ENCODE data around the gene BRIP1.

The BRIP1 gene

DNA sequence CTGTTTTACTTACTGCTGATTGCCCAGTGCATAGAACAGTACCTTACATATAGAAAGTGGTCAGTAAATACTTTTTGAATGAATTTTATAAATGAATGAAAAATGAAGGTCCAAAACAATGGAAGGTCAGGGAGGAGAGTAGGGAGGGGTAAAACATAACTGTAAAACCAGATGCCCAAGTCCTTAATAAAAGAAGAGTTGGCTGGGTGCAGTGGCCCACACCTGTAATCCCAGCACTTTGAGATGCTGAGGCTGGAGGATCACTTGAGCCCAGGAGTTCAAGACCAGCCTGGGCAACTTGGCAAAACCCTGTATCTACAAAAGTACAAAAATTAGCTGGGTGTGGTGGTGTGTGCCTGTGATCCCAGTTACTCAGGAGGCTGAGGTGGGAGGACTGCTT is 108.2 kb downstream of the BRIP1 start:
- H3K4me3 ChIP-seq (ENCODE audit: low read length) = no peak overlapping the region
- H2AFZ ChIP-seq (ENCODE audit: low read depth, low read length) = no peak overlapping the region
- no peaks in the 10 kb centered on the region for H3K27me3 ChIP-seq (ENCODE audit: insufficient read depth, low read length)
- H3K36me3 ChIP-seq (ENCODE audit: insufficient read depth, low read length) = peaks cover 9% of the 10 kb centered on the region
- no peaks in the 10 kb centered on the region for H3K4me1 ChIP-seq (ENCODE audit: insufficient read depth, low read length)
- H3K9me3 ChIP-seq (ENCODE audit: low read length) = peaks cover under 1% of the 10 kb centered on the region

DNA sequence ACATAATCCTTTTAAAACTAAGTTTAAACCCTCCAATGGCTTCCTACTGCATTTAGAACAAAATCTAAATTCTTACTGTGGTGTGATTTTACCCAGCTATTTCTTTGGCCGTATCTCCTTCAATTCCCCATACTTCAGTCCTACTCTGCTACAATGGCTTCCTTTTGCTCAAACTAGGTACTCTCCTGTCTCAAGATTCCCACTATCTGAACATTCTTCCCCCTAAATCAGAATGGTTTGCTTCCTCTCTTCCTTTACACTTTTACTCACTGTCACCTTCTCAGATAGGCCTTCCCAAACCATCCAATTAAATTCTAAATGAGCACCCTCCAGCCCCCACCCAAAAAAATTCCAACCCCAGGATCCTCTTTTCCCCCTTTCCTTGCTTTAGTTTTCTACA is 109.2 kb downstream of the BRIP1 start:
- peaks cover 2% of the 10 kb centered on the region for H3K9me3 ChIP-seq (ENCODE audit: low read length)
- no peak overlapping the region for H3K4me3 ChIP-seq (ENCODE audit: low read length)
- no peaks in the 10 kb centered on the region for H3K27me3 ChIP-seq (ENCODE audit: insufficient read depth, low read length)
- H3K36me3 ChIP-seq (ENCODE audit: insufficient read depth, low read length) = peaks cover 9% of the 10 kb centered on the region
- no peaks in the 10 kb centered on the region for H3K4me1 ChIP-seq (ENCODE audit: insufficient read depth, low read length)
- no peak overlapping the region for H2AFZ ChIP-seq (ENCODE audit: low read depth, low read length)

DNA sequence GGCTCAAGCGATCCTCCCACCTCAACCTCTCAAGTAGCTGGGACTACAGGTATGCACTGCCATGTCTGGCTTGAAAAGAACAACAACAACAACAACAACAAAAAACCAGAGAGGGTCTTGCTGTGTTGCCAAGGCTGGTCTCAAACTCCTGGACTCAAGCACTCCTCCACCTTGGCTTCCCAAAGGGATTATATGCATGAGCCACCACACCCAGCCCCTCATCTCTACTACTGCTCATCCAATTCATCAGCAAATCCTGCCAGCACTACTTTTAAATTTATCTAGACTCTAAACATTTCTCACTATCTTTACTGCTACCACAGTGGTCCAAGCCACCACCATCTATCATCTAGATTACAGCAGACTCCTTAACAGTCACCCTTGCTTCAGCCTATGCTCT is 109.6 kb downstream of the BRIP1 start:
- H3K4me3 ChIP-seq (ENCODE audit: low read length) = no peak overlapping the region
- no peaks in the 10 kb centered on the region for H3K4me1 ChIP-seq (ENCODE audit: insufficient read depth, low read length)
- H3K36me3 ChIP-seq (ENCODE audit: insufficient read depth, low read length) = peaks cover 9% of the 10 kb centered on the region
- H2AFZ ChIP-seq (ENCODE audit: low read depth, low read length) = no peak overlapping the region
- H3K9me3 ChIP-seq (ENCODE audit: low read length) = peaks cover 2% of the 10 kb centered on the region
- no peaks in the 10 kb centered on the region for H3K27me3 ChIP-seq (ENCODE audit: insufficient read depth, low read length)

DNA sequence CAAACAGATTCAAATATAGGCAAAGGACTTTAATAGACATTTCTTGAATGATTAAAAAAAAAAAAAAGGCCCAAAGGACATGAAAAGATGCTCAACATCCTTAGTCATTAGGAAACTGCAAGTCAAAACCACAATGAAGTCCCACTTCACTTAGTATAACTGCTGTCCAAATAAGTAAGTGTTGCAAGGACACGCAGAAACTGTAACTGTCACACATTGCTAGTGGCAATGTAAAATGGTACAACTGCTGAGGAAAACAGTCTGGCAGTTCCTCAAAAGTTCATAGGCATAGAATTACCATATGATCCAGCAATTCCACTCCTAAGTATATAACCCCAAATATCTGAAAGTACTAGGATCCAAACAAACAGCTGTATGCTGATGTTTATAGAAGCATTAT is 112.7 kb downstream of the BRIP1 start:
- Histone ChIP-seq H3K9me3 (ENCODE audit: low read length) (peaks cover 6% of the 10 kb centered on the region), H3K4me1 (ENCODE audit: insufficient read depth, low read length) (no peaks in the 10 kb centered on the region), H3K4me3 (ENCODE audit: low read length) (no peak overlapping the region), H3K27me3 (ENCODE audit: insufficient read depth, low read length) (no peaks in the 10 kb centered on the region), H2AFZ (ENCODE audit: low read depth, low read length) (no peak overlapping the region), H3K36me3 (ENCODE audit: insufficient read depth, low read length) (peaks cover 12% of the 10 kb centered on the region)

DNA sequence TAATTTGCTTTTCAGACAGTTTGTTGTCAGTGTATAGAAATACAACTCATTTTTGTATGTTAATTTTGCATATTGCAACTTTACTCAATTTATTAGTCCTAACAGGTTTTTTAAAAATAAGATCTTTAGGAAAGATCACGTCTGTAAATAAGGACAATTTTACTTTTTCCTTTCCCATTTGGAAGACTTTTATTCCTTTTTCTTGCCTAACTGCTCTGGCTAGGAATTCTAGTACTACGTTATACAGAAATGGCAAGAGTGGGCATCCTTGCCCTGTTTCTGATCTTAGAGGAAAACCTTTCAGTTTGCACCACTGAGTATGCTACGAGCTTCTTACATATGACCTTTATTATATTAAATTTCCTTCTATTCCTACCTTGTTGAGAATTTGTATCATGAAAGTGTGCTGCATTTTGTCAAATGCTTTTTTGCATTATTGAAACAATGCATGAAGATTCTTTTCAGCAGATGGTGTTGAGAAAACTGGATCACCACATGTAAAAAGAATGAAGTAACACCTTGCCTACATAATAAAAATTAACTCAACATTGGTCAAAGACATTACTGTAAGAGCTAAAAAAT is 113.4 kb downstream of the BRIP1 start:
- no peak overlapping the region for H3K4me3 ChIP-seq (ENCODE audit: low read length)
- no peaks in the 10 kb centered on the region for H3K27me3 ChIP-seq (ENCODE audit: insufficient read depth, low read length)
- H3K9me3 ChIP-seq (ENCODE audit: low read length) = peaks cover 6% of the 10 kb centered on the region
- no peaks in the 10 kb centered on the region for H3K4me1 ChIP-seq (ENCODE audit: insufficient read depth, low read length)
- peaks cover 8% of the 10 kb centered on the region for H3K36me3 ChIP-seq (ENCODE audit: insufficient read depth, low read length)
- no peak overlapping the region for H2AFZ ChIP-seq (ENCODE audit: low read depth, low read length)

DNA sequence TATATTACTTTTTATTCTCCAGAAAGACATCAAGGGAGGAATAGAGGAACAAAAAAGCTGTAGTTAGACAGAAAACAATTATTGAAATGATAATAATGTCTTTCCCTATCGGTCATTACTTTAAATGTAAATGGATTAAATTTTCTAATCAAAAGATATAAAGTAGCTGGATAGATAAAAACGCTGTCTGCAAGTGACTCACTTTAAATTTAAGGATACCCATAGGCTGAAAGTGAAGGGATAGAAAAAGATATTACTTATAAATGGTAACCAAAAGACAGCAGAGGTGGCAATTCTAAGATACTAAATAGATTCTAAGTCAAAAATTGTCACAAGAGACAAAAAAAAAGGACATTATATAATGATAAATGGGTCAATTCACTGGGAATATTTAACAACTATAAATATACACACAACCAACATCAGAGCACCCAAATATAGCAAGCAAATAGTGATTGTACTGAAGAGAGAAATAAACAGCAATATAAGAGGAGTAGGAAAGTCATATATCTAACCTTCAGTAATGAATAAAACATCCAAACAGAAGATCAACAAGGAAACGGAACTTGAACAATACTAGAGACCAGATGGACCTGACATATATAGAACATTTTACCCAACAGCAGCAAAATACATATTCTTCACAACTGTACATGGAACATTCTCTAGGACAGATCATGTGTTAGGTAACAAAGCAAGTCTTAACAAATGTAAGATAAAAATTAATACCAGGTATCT is 116.9 kb downstream of the BRIP1 start:
- no peak overlapping the region for H3K4me3 ChIP-seq (ENCODE audit: low read length)
- no peak overlapping the region for H2AFZ ChIP-seq (ENCODE audit: low read depth, low read length)
- no peaks in the 10 kb centered on the region for H3K27me3 ChIP-seq (ENCODE audit: insufficient read depth, low read length)
- peaks cover 22% of the 10 kb centered on the region for H3K36me3 ChIP-seq (ENCODE audit: insufficient read depth, low read length)
- no peaks in the 10 kb centered on the region for H3K4me1 ChIP-seq (ENCODE audit: insufficient read depth, low read length)
- H3K9me3 ChIP-seq (ENCODE audit: low read length) = peaks cover 16% of the 10 kb centered on the region

DNA sequence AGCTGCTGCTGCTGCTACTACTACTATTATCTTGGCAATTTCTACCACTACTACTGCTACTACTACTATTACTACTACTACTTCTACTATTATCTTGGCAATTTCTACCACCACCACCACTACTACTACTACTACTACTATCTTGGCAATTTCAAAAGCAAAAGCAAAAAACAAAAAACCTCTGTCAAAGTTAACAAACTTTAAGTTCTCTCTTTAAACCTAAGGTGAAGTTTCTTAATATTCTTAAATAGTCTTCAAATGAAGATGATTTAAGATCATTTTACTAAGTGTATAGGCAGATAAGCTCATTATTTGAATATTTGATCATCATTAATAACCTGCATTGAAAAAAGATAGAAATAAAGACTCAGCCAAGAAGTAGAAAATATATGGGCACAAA is 118.5 kb downstream of the BRIP1 start:
- Histone ChIP-seq H2AFZ (ENCODE audit: low read depth, low read length) (no peak overlapping the region), H3K36me3 (ENCODE audit: insufficient read depth, low read length) (peaks cover 32% of the 10 kb centered on the region), H3K9me3 (ENCODE audit: low read length) (peaks cover 17% of the 10 kb centered on the region), H3K4me3 (ENCODE audit: low read length) (no peak overlapping the region), H3K4me1 (ENCODE audit: insufficient read depth, low read length) (no peaks in the 10 kb centered on the region), H3K27me3 (ENCODE audit: insufficient read depth, low read length) (no peaks in the 10 kb centered on the region)

DNA sequence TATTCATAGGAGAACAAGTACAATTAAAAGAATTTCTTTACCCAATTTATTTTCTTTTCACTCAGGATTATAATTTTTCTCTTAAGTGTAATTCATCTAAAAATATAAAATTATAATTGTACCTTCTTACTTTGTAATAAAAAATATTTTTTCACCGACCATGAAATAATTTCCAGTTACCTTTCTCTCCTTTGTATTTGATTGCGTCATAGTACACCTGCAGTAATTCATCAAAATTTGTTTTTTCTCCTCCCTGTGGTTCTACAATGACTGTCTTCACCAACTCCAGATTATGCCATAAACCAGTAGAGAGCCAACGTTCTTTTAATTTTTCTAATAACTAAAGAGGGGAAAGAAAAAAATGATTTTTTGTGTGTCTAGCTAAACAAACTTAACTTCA is 119.1 kb downstream of the BRIP1 start:
- Histone ChIP-seq H3K4me1 (ENCODE audit: insufficient read depth, low read length) (no peaks in the 10 kb centered on the region), H3K27me3 (ENCODE audit: insufficient read depth, low read length) (no peaks in the 10 kb centered on the region), H2AFZ (ENCODE audit: low read depth, low read length) (no peak overlapping the region), H3K36me3 (ENCODE audit: insufficient read depth, low read length) (peaks cover 33% of the 10 kb centered on the region), H3K9me3 (ENCODE audit: low read length) (peaks cover 17% of the 10 kb centered on the region), H3K4me3 (ENCODE audit: low read length) (no peak overlapping the region)

DNA sequence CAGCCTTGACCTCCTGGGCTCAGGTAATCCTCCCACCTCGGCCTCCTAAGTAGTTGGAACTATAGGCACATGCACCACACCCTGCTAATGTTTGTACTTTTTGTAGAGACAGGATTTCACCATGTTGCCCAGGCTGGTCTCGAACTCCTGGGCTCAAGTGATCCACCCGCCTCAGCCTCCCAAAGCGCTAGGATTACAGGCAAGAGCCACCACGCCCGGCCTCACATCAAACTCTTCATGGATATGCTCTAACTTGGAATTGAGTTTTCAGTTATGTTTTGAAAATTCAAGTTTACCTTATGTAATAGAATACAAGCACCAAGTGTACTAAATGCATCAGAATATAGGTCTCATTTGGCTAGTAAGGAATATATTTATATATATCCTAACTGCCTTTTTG is 119.6 kb downstream of the BRIP1 start:
- Histone ChIP-seq H3K4me3 (ENCODE audit: low read length) (no peak overlapping the region), H3K4me1 (ENCODE audit: insufficient read depth, low read length) (no peaks in the 10 kb centered on the region), H3K36me3 (ENCODE audit: insufficient read depth, low read length) (peaks cover 36% of the 10 kb centered on the region), H3K27me3 (ENCODE audit: insufficient read depth, low read length) (no peaks in the 10 kb centered on the region), H2AFZ (ENCODE audit: low read depth, low read length) (no peak overlapping the region), H3K9me3 (ENCODE audit: low read length) (peaks cover 19% of the 10 kb centered on the region)

DNA sequence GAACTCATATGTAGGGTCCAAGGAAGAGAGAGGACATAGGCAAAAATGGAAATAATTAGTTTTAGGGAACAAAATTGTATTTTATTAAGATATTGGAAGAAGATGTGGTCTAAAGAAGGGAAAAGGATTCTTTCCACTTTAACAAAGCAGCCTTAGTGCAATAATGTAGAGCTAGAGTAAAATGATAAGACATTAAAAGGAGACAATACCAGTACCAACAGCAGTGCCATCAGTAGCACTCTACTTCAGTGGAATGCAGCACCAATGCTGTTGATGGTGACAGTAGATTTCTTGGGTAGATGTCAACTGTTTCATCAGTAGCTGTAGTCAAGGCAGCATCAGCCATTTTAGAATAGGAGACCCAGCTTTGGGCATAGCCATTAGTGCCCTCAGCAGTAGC is 124.3 kb downstream of the BRIP1 start:
- Histone ChIP-seq H3K36me3 (ENCODE audit: insufficient read depth, low read length) (peaks cover 39% of the 10 kb centered on the region), H3K4me1 (ENCODE audit: insufficient read depth, low read length) (no peaks in the 10 kb centered on the region), H3K9me3 (ENCODE audit: low read length) (peaks cover 17% of the 10 kb centered on the region), H2AFZ (ENCODE audit: low read depth, low read length) (no peak overlapping the region), H3K27me3 (ENCODE audit: insufficient read depth, low read length) (no peaks in the 10 kb centered on the region), H3K4me3 (ENCODE audit: low read length) (no peak overlapping the region)

DNA sequence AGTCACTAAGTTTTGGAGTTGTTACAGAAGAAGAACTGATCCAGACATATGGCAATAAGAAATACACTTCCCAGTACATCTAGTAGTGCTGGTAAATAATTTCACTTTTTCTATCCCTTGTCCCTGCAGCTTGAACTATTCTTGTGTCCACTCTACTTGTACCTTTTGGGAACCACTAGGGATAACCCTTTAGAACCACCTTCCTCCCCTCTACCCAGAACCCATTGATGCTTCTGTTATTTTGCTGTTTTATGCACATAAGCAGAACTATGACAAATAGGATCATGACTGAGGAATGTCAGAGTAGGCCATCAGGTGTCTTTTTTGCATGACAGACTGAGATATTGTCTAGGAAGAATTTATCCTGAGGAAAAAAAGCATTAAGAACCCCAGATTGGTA is 125.1 kb downstream of the BRIP1 start:
- Histone ChIP-seq H3K9me3 (ENCODE audit: low read length) (peaks cover 17% of the 10 kb centered on the region), H3K36me3 (ENCODE audit: insufficient read depth, low read length) (peaks cover 39% of the 10 kb centered on the region), H3K27me3 (ENCODE audit: insufficient read depth, low read length) (no peaks in the 10 kb centered on the region), H2AFZ (ENCODE audit: low read depth, low read length) (no peak overlapping the region), H3K4me3 (ENCODE audit: low read length) (no peak overlapping the region), H3K4me1 (ENCODE audit: insufficient read depth, low read length) (no peaks in the 10 kb centered on the region)

DNA sequence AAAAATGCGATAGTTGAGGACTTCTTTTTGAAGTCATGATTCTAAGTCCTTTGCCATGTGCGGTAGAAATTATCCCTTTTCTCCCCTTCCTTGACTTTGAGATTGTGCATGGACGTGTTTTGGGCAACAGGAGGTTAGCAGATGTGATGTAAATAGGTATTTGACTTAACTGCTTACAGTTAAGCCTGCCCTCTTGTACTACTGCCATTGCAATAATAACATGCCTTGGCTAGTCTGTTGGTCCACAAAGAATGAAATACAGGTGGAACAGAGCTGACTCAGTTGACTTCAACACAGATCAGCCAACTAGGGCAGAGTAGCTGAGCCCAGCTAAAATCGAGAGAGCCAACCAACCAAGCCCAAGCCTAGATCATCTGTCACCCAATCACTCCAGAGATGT is 125.5 kb downstream of the BRIP1 start:
- no peak overlapping the region for H3K4me3 ChIP-seq (ENCODE audit: low read length)
- peaks cover 16% of the 10 kb centered on the region for H3K9me3 ChIP-seq (ENCODE audit: low read length)
- no peaks in the 10 kb centered on the region for H3K27me3 ChIP-seq (ENCODE audit: insufficient read depth, low read length)
- H3K36me3 ChIP-seq (ENCODE audit: insufficient read depth, low read length) = peaks cover 36% of the 10 kb centered on the region
- H3K4me1 ChIP-seq (ENCODE audit: insufficient read depth, low read length) = no peaks in the 10 kb centered on the region
- H2AFZ ChIP-seq (ENCODE audit: low read depth, low read length) = no peak overlapping the region

DNA sequence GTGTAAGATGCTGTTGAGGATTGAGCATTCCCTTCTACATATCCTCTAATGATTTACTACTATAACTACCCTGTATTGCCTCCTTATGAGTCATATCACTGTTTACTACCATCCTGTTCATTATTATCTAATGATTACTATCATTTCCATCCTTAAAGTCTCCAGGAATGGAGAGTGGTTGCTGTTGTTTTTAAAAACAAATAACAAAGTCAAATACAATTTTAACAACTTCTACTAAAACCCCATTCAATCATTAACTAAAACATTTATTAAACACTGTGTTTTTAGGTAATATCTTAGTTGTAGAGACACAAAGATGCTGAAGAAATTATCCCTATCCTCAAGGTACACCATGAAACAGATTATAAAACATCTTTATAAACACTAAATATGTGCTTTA is 126.9 kb downstream of the BRIP1 start:
- Histone ChIP-seq H3K27me3 (ENCODE audit: insufficient read depth, low read length) (no peaks in the 10 kb centered on the region), H3K4me1 (ENCODE audit: insufficient read depth, low read length) (no peaks in the 10 kb centered on the region), H3K4me3 (ENCODE audit: low read length) (no peak overlapping the region), H2AFZ (ENCODE audit: low read depth, low read length) (no peak overlapping the region), H3K9me3 (ENCODE audit: low read length) (peaks cover 8% of the 10 kb centered on the region), H3K36me3 (ENCODE audit: insufficient read depth, low read length) (peaks cover 27% of the 10 kb centered on the region)

DNA sequence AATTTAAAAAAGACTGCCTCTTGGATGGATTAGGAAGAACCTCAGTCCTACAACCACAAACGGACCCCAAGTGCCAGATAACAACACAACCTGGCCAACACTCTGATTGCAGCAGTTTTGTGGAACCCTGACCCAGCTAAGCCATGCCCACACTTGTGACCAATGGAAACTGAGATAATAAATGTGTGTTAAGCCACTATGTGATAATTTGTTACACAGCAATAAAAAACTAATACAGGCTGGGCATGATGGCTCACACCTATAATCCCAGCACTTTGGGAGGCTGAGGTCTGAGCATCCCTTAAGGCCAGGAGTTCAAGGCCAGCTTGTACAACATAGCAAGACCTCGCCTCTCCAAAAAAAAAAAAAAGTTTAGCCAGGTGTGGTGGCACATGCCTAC is 127.5 kb downstream of the BRIP1 start:
- Histone ChIP-seq H3K36me3 (ENCODE audit: insufficient read depth, low read length) (peaks cover 20% of the 10 kb centered on the region), H3K4me1 (ENCODE audit: insufficient read depth, low read length) (no peaks in the 10 kb centered on the region)

More for the DNA sequence above, 127.5 kb downstream of the BRIP1 start:
- Histone ChIP-seq H3K9me3 (ENCODE audit: low read length) (peaks cover 5% of the 10 kb centered on the region), H3K4me3 (ENCODE audit: low read length) (no peak overlapping the region), H2AFZ (ENCODE audit: low read depth, low read length) (no peak overlapping the region), H3K27me3 (ENCODE audit: insufficient read depth, low read length) (no peaks in the 10 kb centered on the region)

Data from neuron (in vitro differentiated cells).